ENCODE results near the gene TSC22D1. TPM values are rescaled to one million over a fixed set of nuclear protein-coding genes. Genes with fewer than 3 reads are reported as not detected.

Gene TSC22D1
- total RNA-seq, 1 experiment from 2014 or later: 37.2 TPM

GRCh38 chr13:44394658-44395057 lies 181.5 kb downstream of the TSC22D1 start:
- ChIA-PET POLR2A (ENCODE audit: low non-redundant PET) (no interaction called here), CTCF (no interaction called here)
- Histone ChIP-seq H3K27me3 (replicated peaks; ENCODE audit: insufficient read depth, low read depth, low read length, poor library complexity) (no peaks in the 10 kb centered on the region), H3K9me3 (ENCODE audit: low read depth, low read length, poor library complexity, severe bottlenecking) (no peaks in the 10 kb centered on the region), H3K4me3 (ENCODE audit: low read depth, low read length, poor library complexity, severe bottlenecking) (no peak overlapping the region), H3K27ac (ENCODE audit: low read depth, low read length, poor library complexity, severe bottlenecking) (no peak overlapping the region), H3K36me3 (ENCODE audit: insufficient read depth, low read length, poor library complexity, severe bottlenecking) (no peaks in the 10 kb centered on the region), H3K4me1 (ENCODE audit: insufficient read depth, low read length, poor library complexity, severe bottlenecking) (no peaks in the 10 kb centered on the region)
- intact Hi-C loops (cut with micrococcal nuclease; ENCODE audit: unreplicated experiment): no loop called here
- DNase-seq (ENCODE audit: low spot score): no peak
- BruUV-seq (replicated peaks): no TSS peak
- TF ChIP-seq CTCF (conservative IDR thresholded peaks at IDR 0.05; ENCODE audit: low read depth, low read length): no peak
- no peak for TF ChIP-seq EZH2 (IDR thresholded peaks at IDR 0.05; ENCODE audit: borderline replicate concordance, low read depth, low read length, poor library complexity, severe bottlenecking)

GRCh38 chr13:44393391-44393790 lies 182.7 kb downstream of the TSC22D1 start:
- TF ChIP-seq EZH2 (IDR thresholded peaks at IDR 0.05; ENCODE audit: borderline replicate concordance, low read depth, low read length, poor library complexity, severe bottlenecking): no peak
- TF ChIP-seq CTCF (conservative IDR thresholded peaks at IDR 0.05; ENCODE audit: low read depth, low read length): no peak
- no TSS peak for BruUV-seq (replicated peaks)
- H3K9me3 ChIP-seq (ENCODE audit: low read depth, low read length, poor library complexity, severe bottlenecking): no peaks in the 10 kb centered on the region
- no peak overlapping the region for H3K27ac ChIP-seq (ENCODE audit: low read depth, low read length, poor library complexity, severe bottlenecking)
- H3K36me3 ChIP-seq (ENCODE audit: insufficient read depth, low read length, poor library complexity, severe bottlenecking): no peaks in the 10 kb centered on the region
- no peaks in the 10 kb centered on the region for H3K27me3 ChIP-seq (replicated peaks; ENCODE audit: insufficient read depth, low read depth, low read length, poor library complexity)
- CTCF ChIA-PET: no interaction called here
- DNase-seq (ENCODE audit: low spot score): no peak
- H3K4me3 ChIP-seq (ENCODE audit: low read depth, low read length, poor library complexity, severe bottlenecking): no peak overlapping the region
- intact Hi-C loops (cut with micrococcal nuclease; ENCODE audit: unreplicated experiment): no loop called here
- POLR2A ChIA-PET (ENCODE audit: low non-redundant PET): no interaction called here
- H3K4me1 ChIP-seq (ENCODE audit: insufficient read depth, low read length, poor library complexity, severe bottlenecking): no peaks in the 10 kb centered on the region

GRCh38 chr13:44389876-44390275 lies 186.3 kb downstream of the TSC22D1 start:
- H3K27me3 ChIP-seq (replicated peaks; ENCODE audit: insufficient read depth, low read depth, low read length, poor library complexity): no peaks in the 10 kb centered on the region
- CTCF ChIA-PET: no interaction called here
- H3K9me3 ChIP-seq (ENCODE audit: low read depth, low read length, poor library complexity, severe bottlenecking): no peaks in the 10 kb centered on the region
- no peak for DNase-seq (ENCODE audit: low spot score)
- H3K36me3 ChIP-seq (ENCODE audit: insufficient read depth, low read length, poor library complexity, severe bottlenecking): no peaks in the 10 kb centered on the region
- no peaks in the 10 kb centered on the region for H3K4me1 ChIP-seq (ENCODE audit: insufficient read depth, low read length, poor library complexity, severe bottlenecking)
- intact Hi-C loops (cut with micrococcal nuclease; ENCODE audit: unreplicated experiment): loop anchor here (5.0 kb wide), 1 partner anchor 53 kb away; no protein-coding TSS in a partner anchor
- no peak overlapping the region for H3K4me3 ChIP-seq (ENCODE audit: low read depth, low read length, poor library complexity, severe bottlenecking)
- no TSS peak for BruUV-seq (replicated peaks)
- H3K27ac ChIP-seq (ENCODE audit: low read depth, low read length, poor library complexity, severe bottlenecking): no peak overlapping the region
- no peak for TF ChIP-seq EZH2 (IDR thresholded peaks at IDR 0.05; ENCODE audit: borderline replicate concordance, low read depth, low read length, poor library complexity, severe bottlenecking)
- no peak for TF ChIP-seq CTCF (conservative IDR thresholded peaks at IDR 0.05; ENCODE audit: low read depth, low read length)
- POLR2A ChIA-PET (ENCODE audit: low non-redundant PET): no interaction called here

Measured in A673 (cell line).